Fibroblast of lung (primary cell): ENCODE data around the gene CERK.
"Not testable (repeated sequence)": the region's sequence is repeated elsewhere in the genome, so short reads cannot be mapped to it uniquely, and the experiment has no call there.

Source experiments
- CTCF ChIP-seq, 2 donors: IDR thresholded peaks in 1 of 2; conservative IDR thresholded peaks in 1 of 2; 1 replicate in 1 of 2; 2 replicates in 1 of 2; pipeline ENCODE4 v1.5.1; 2011 to 2012; ENCODE audit warnings: low read length in 2 of 2, control low read depth in 1 of 2, inconsistent platforms in 1 of 2, low read depth in 1 of 2, mild to moderate bottlenecking in 1 of 2
- EZH2 ChIP-seq: IDR thresholded peaks from 2 replicates; pipeline ENCODE4 v1.5.1; 2012; ENCODE audit warnings: low read length, control low read depth, mild to moderate bottlenecking; ENCODE audit errors: missing control alignments

GRCh38 chr22:46648225-46648820, 89.7 kb downstream of the CERK start:
- TF ChIP-seq CTCF (conservative IDR thresholded peaks at IDR 0.05 in 1 of 2, IDR thresholded peaks at IDR 0.05 in 1 of 2; ENCODE audit: low read depth in 1 of 2, low read length in 2 of 2); EZH2: not testable (repeated sequence)
